Testis (tissue), 2 donors: ENCODE data around the gene SH3TC1.

Experiments used
- CTCF ChIP-seq, 3 experiments: fragments of 450-650 bp in 2 of 3; fragments of 200-600 bp in 1 of 3; sonication (generic) in 1 of 3; IDR thresholded peaks; one replicate each; pipeline ENCODE4 v1.5.1; 2016 to 2019; ENCODE audit warnings: antibody characterized with exemption in 3 of 3, mild to moderate bottlenecking in 2 of 3, moderate library complexity in 1 of 3
- POLR2A ChIP-seq: fragments of 450-650 bp; IDR thresholded peaks from one replicate; pipeline ENCODE4 v1.6.1; 2017; ENCODE audit warnings: antibody characterized with exemption, mild to moderate bottlenecking, moderate library complexity

GRCh38 chr4:8251110-8251883 lies 52.2 kb downstream of the SH3TC1 start:
- TF ChIP-seq POLR2A = no peak
- no peak for TF ChIP-seq CTCF (IDR thresholded peaks at IDR 0.05)
